SU-DHL-6 (cell line): Measurements from ENCODE around the gene ALOX5AP.

Experiments
- H2AFZ ChIP-seq: fragments of 200-600 bp; sonication (generic); 2 replicates; pipeline ENCODE4 v1.6.1; 2014; ENCODE audit warnings: low read depth, mild to moderate bottlenecking, moderate library complexity, mixed read lengths, antibody characterized with exemption, low read length; ENCODE audit not compliant: severe bottlenecking
- H3F3A ChIP-seq: fragments of 200-600 bp; shearing (Covaris generic); 2 replicates; pipeline ENCODE4 v1.6.0; 2016; ENCODE audit warnings: antibody characterized with exemption, mild to moderate bottlenecking; ENCODE audit not compliant: insufficient read depth
- H3K27ac ChIP-seq: fragments of 200-600 bp; sonication (generic); 2 replicates; pipeline ENCODE4 v1.5.1; 2016; ENCODE audit warnings: low read depth, mild to moderate bottlenecking, low read length, moderate library complexity, mixed read lengths
- H3K27me3 ChIP-seq: fragments of 200-600 bp; sonication (generic), shearing (Covaris generic); 2 replicates; pipeline ENCODE4 v1.6.0; 2014; ENCODE audit warnings: mild to moderate bottlenecking, low read length
- H3K36me3 ChIP-seq: fragments of 200-600 bp; sonication (generic); 2 replicates; pipeline ENCODE4 v1.6.1; 2014; ENCODE audit warnings: mild to moderate bottlenecking, low read length, mixed read lengths
- H3K4me2 ChIP-seq: fragments of 300-600, 200-600 bp; shearing (Covaris generic), sonication (generic); 2 replicates; pipeline ENCODE4 v1.6.0; 2014; ENCODE audit warnings: low read length, low read depth, mild to moderate bottlenecking; ENCODE audit not compliant: poor library complexity, severe bottlenecking
- H3K4me3 ChIP-seq: fragments of 200-600 bp; sonication (generic); 2 replicates; pipeline ENCODE4 v1.5.1; 2014; ENCODE audit warnings: antibody characterized with exemption, low read length, mild to moderate bottlenecking, mixed read lengths; ENCODE audit not compliant: insufficient read depth, poor library complexity, severe bottlenecking
- H3K79me2 ChIP-seq: fragments of 200-600 bp; sonication (generic); 2 replicates; pipeline ENCODE4 v1.6.1; 2014; ENCODE audit warnings: mild to moderate bottlenecking, low read length, moderate library complexity; ENCODE audit not compliant: insufficient read depth
- H3K9ac ChIP-seq: fragments of 200-600 bp; sonication (generic); 2 replicates; pipeline ENCODE4 v1.7.0; 2014; ENCODE audit warnings: mild to moderate bottlenecking, low read length
- H3K9me2 ChIP-seq: fragments of 200-600 bp; sonication (generic); replicated peaks from 2 replicates; pipeline ENCODE4 v1.6.1; 2014; ENCODE audit warnings: low read length; ENCODE audit not compliant: insufficient read depth
- H3K9me3 ChIP-seq: fragments of 200-600 bp; sonication (generic); 2 replicates; pipeline ENCODE4 v1.6.1; 2014; ENCODE audit warnings: low read length, mixed read lengths; ENCODE audit not compliant: insufficient read depth
- H4K20me1 ChIP-seq: fragments of 200-600 bp; sonication (generic); 2 replicates; pipeline ENCODE4 v1.6.1; 2014; ENCODE audit warnings: low read depth, mild to moderate bottlenecking, antibody characterized with exemption, low read length, moderate library complexity, mixed read lengths
- CTCF ChIP-seq: fragments of 200-600 bp; sonication (generic); IDR thresholded peaks from one replicate; pipeline ENCODE4 v1.5.1; 2017; ENCODE audit warnings: antibody characterized with exemption, mild to moderate bottlenecking, low read length, moderate library complexity; ENCODE audit not compliant: insufficient read depth, poor library complexity, severe bottlenecking
- EZH2phosphoT487 ChIP-seq: fragments of 200-600 bp; sonication (generic), shearing (Covaris generic); conservative IDR thresholded peaks from 2 replicates; pipeline ENCODE4 v1.6.1; 2018; ENCODE audit warnings: mild to moderate bottlenecking, antibody characterized with exemption, low read length, moderate library complexity, mixed read lengths

The ALOX5AP gene

GRCh38 chr13:30750036-30750435 is 14.7 kb downstream of the ALOX5AP start:
- H3K9me2 ChIP-seq = no peaks in the 10 kb centered on the region
- H4K20me1 ChIP-seq = no peaks in the 10 kb centered on the region
- no peaks in the 10 kb centered on the region for H3K9me3 ChIP-seq
- no peaks in the 10 kb centered on the region for H3K27me3 ChIP-seq
- H2AFZ ChIP-seq = no peak overlapping the region
- no peaks in the 10 kb centered on the region for H3F3A ChIP-seq
- no peak overlapping the region for H3K4me3 ChIP-seq
- no peak overlapping the region for H3K9ac ChIP-seq
- TF ChIP-seq CTCF = no peak
- TF ChIP-seq EZH2phosphoT487 = no peak
- H3K27ac ChIP-seq = no peak overlapping the region
- no peak overlapping the region for H3K4me2 ChIP-seq
- no peaks in the 10 kb centered on the region for H3K36me3 ChIP-seq
- H3K79me2 ChIP-seq = no peaks in the 10 kb centered on the region

- H3K27me3 ChIP-seq = no peaks in the 10 kb centered on the region
- H3K4me3 ChIP-seq = no peak overlapping the region
- no peak overlapping the region for H3K27ac ChIP-seq
- H3K36me3 ChIP-seq = no peaks in the 10 kb centered on the region
- H3K9ac ChIP-seq = no peak overlapping the region
- H4K20me1 ChIP-seq = no peaks in the 10 kb centered on the region
- H3K4me2 ChIP-seq = no peak overlapping the region
- H3K9me3 ChIP-seq = no peaks in the 10 kb centered on the region
- no peaks in the 10 kb centered on the region for H3K79me2 ChIP-seq
- H3F3A ChIP-seq = no peaks in the 10 kb centered on the region
- H3K9me2 ChIP-seq = no peaks in the 10 kb centered on the region
- no peak overlapping the region for H2AFZ ChIP-seq
- TF ChIP-seq EZH2phosphoT487 (no peak), CTCF (no peak)
Measured at GRCh38 chr13:30751183-30751933, 16.0 kb downstream of the ALOX5AP start.

- Histone ChIP-seq H2AFZ (no peak overlapping the region), H3K79me2 (no peaks in the 10 kb centered on the region), H3K9ac (no peak overlapping the region), H3K27ac (no peak overlapping the region), H3F3A (no peaks in the 10 kb centered on the region), H3K27me3 (no peaks in the 10 kb centered on the region), H3K4me3 (no peak overlapping the region), H3K36me3 (no peaks in the 10 kb centered on the region), H4K20me1 (no peaks in the 10 kb centered on the region), H3K9me3 (no peaks in the 10 kb centered on the region), H3K4me2 (no peak overlapping the region), H3K9me2 (no peaks in the 10 kb centered on the region)
- TF ChIP-seq EZH2phosphoT487 (no peak), CTCF (no peak)
Measured at GRCh38 chr13:30752201-30752797, 17.0 kb downstream of the ALOX5AP start.
